GM12878 (cell line): ENCODE results near the gene ETV2. TPM values are rescaled to one million over a fixed set of nuclear protein-coding genes. Genes with fewer than 3 reads are reported as not detected.
A peak's percentile ranks its signal among the peaks of the same experiment; 100 is the strongest.

Experiments used
- ATF7 ChIP-seq: fragments of 450-650 bp; IDR thresholded peaks from 2 replicates; pipeline ENCODE4 v1.6.1; 2016; ENCODE audit warnings: low read depth, mild to moderate bottlenecking
- CBFB ChIP-seq: IDR thresholded peaks from 2 replicates; pipeline ENCODE4 v1.6.1; 2016; ENCODE audit warnings: antibody characterized with exemption, low read depth
- CREB1 ChIP-seq: IDR thresholded peaks from 2 replicates; pipeline ENCODE4 v1.6.1; 2012; ENCODE audit warnings: low read depth, mild to moderate bottlenecking, inconsistent platforms
- CTCF ChIP-seq, 3 experiments: IDR thresholded peaks in 2 of 3; conservative IDR thresholded peaks in 1 of 3; 2 replicates each; pipeline ENCODE4 v1.5.1; 2011; ENCODE audit warnings: low read depth in 3 of 3, low read length in 3 of 3, mild to moderate bottlenecking in 3 of 3, control low read depth in 2 of 3, moderate library complexity in 2 of 3, inconsistent platforms in 1 of 3, mixed read lengths in 1 of 3; ENCODE audit not compliant: control insufficient read depth in 2 of 3, insufficient read depth in 1 of 3; ENCODE audit errors: extremely low read depth in 1 of 3
- DPF2 ChIP-seq: fragments of 450-650 bp; IDR thresholded peaks from 2 replicates; pipeline ENCODE4 v1.6.1; 2017; ENCODE audit warnings: mild to moderate bottlenecking
- E2F4 ChIP-seq: IDR thresholded peaks from 2 replicates; pipeline ENCODE4 v1.6.1; 2012; ENCODE audit warnings: low read depth, low read length, improper control_type of control experiment
- GATAD2B ChIP-seq: fragments of 450-650 bp; conservative IDR thresholded peaks from 2 replicates; pipeline ENCODE4 v1.6.1; 2017; ENCODE audit warnings: low read depth, mild to moderate bottlenecking, moderate library complexity
- HDAC2 ChIP-seq: fragments of 200-600 bp; sonication (generic); IDR thresholded peaks from 2 replicates; pipeline ENCODE4 v1.6.1; 2017
- JUND ChIP-seq: IDR thresholded peaks from 2 replicates; pipeline ENCODE4 v1.6.1; 2012; ENCODE audit warnings: low read depth, mild to moderate bottlenecking, low read length, improper control_type of control experiment, moderate library complexity
- MEF2B ChIP-seq: fragments of 450-650 bp; IDR thresholded peaks from 2 replicates; pipeline ENCODE4 v1.6.1; 2018; ENCODE audit warnings: mild to moderate bottlenecking, moderate library complexity; ENCODE audit not compliant: partially characterized antibody, poor library complexity, severe bottlenecking
- NFXL1 ChIP-seq: fragments of 450-650 bp; IDR thresholded peaks from 2 replicates; pipeline ENCODE4 v1.6.1; 2017; ENCODE audit warnings: antibody characterized with exemption, mild to moderate bottlenecking, borderline replicate concordance
- NFYB ChIP-seq: IDR thresholded peaks from 2 replicates; pipeline ENCODE4 v1.6.1; 2011; ENCODE audit warnings: low read depth, mild to moderate bottlenecking, low read length, improper control_type of control experiment, moderate library complexity; ENCODE audit not compliant: insufficient read depth
- NR2C2 ChIP-seq: IDR thresholded peaks from 2 replicates; pipeline ENCODE4 v1.6.1; 2011; ENCODE audit warnings: borderline replicate concordance, low read depth; ENCODE audit not compliant: control insufficient read depth, insufficient read length
- NR2F1 ChIP-seq: fragments of 450-650 bp; conservative IDR thresholded peaks from 2 replicates; pipeline ENCODE4 v1.6.1; 2017; ENCODE audit warnings: mild to moderate bottlenecking
- RAD21 ChIP-seq: IDR thresholded peaks from 2 replicates; pipeline ENCODE4 v1.6.1; 2011; ENCODE audit warnings: mild to moderate bottlenecking, low read depth, low read length, moderate library complexity; ENCODE audit not compliant: insufficient read depth
- SUZ12 ChIP-seq: fragments of 200-600 bp; sonication (generic); IDR thresholded peaks from one replicate; pipeline ENCODE4 v1.6.1; 2018; ENCODE audit warnings: antibody characterized with exemption, mild to moderate bottlenecking; ENCODE audit not compliant: unreplicated experiment
- TBL1XR1 ChIP-seq: IDR thresholded peaks from 2 replicates; pipeline ENCODE4 v1.6.1; 2012; ENCODE audit warnings: low read depth, low read length, improper control_type of control experiment
- TCF7 ChIP-seq: IDR thresholded peaks from 2 replicates; pipeline ENCODE4 v1.6.1; 2014; ENCODE audit warnings: antibody characterized with exemption, borderline replicate concordance
- WRNIP1 ChIP-seq: IDR thresholded peaks from 2 replicates; pipeline ENCODE4 v1.6.1; 2011; ENCODE audit warnings: low read depth, low read length, improper control_type of control experiment, borderline replicate concordance
- YBX1 ChIP-seq: fragments of 450-650 bp; IDR thresholded peaks from 2 replicates; pipeline ENCODE4 v1.6.1; 2016; ENCODE audit warnings: antibody characterized with exemption
- YY1 ChIP-seq: IDR thresholded peaks from 2 replicates; pipeline ENCODE4 v1.6.1; 2011; ENCODE audit warnings: low read depth, mild to moderate bottlenecking, low read length
- ZNF207 ChIP-seq: fragments of 450-650 bp; IDR thresholded peaks from 2 replicates; pipeline ENCODE4 v1.6.1; 2014; ENCODE audit warnings: antibody characterized with exemption, mild to moderate bottlenecking, borderline replicate concordance
- polyA plus RNA-seq, 11 experiments: library from polyadenylated mRNA; depleted of rRNA in 4 of 11; unstranded in 6 of 11; stranded (reverse) in 5 of 11; fragments of >200 nt; fragmentation: Nextera tagmentation in 4 of 11; fragmentation: Illumina TruSeq in 1 of 11; extraction: Ambion mirVana in 4 of 11; extraction: Trizol in 1 of 11; gene quantifications; 1 replicate in 1 of 11; 2 replicates in 10 of 11; pipeline versions ENCODE4 v1.2.1 to v1.2.3, GENCODE V29; 2011 to 2016; ENCODE audit warnings: inconsistent platforms in 2 of 11, missing spikeins in 2 of 11, low read depth in 1 of 11
- total RNA-seq, 4 experiments: library from RNA; depleted of rRNA in 3 of 4; stranded (reverse); fragments of >200 nt in 3 of 4; fragmentation: Illumina TruSeq in 1 of 4; extraction: Trizol in 1 of 4; gene quantifications; 2 replicates each; pipeline versions ENCODE4 v1.2.1 to v1.2.3, GENCODE V29; 2013 to 2021
- TF ChIP-seq, protein P1 (sequence below): fragments of 450-650 bp; formaldehyde crosslinking; IDR thresholded peaks from 2 replicates; pipeline ENCODE4 v1.5.0; 2022; ENCODE audit warnings: mild to moderate bottlenecking, missing genetic modification characterization

Gene ETV2
- total and polyA plus RNA-seq, 10 of the 15 experiments (the other 5 are each of a cell fraction or from before 2014, with no cell fraction given) = 0.10 to 1.4 (median 0.54) TPM; not detected in 1

GRCh38 chr19:35693835-35694599 is 52.5 kb downstream of the ETV2 start (continued):
- TF ChIP-seq NR2C2 = no peak
- TF ChIP-seq CREB1 = peak; percentile 52; the same call in 1 of the 2 replicates
- peak; percentile 94; the same call in 1 of the 2 replicates for TF ChIP-seq WRNIP1
- TF ChIP-seq CBFB = no peak
- TF ChIP-seq E2F4 = no peak
- TF ChIP-seq JUND = no peak
- TF ChIP-seq RAD21 = peak; percentile 99
- peak; percentile 15 for TF ChIP-seq MEF2B
- TF ChIP-seq TBL1XR1 = peak; percentile 45; the same call in 1 of the 2 replicates
- TF ChIP-seq NFYB = no peak
- TF ChIP-seq SUZ12 = no peak
- peak; percentile 9; the same call in 1 of the 2 replicates for TF ChIP-seq ZNF207
- peak; percentile 99 for TF ChIP-seq CTCF (IDR thresholded peaks at IDR 0.05 in 2 of 3, conservative IDR thresholded peaks at IDR 0.05 in 1 of 3; ENCODE audit: control insufficient read depth in 2 of 3, extremely low read depth in 1 of 3, insufficient read depth in 1 of 3, low read depth in 3 of 3, low read length in 3 of 3)
- TF ChIP-seq GATAD2B = 0 out of 2 replicates have a peak, but pooled peaks have one; percentile 15
- TF ChIP-seq ATF7 = peak; percentile 34; the same call in 1 of the 2 replicates
- TF ChIP-seq DPF2 = no peak
- TF ChIP-seq HDAC2 = no peak
- TF ChIP-seq YY1 = peak; percentile 89
- TF ChIP-seq NR2F1 = peak; percentile 79
- TF ChIP-seq, protein P1, sequence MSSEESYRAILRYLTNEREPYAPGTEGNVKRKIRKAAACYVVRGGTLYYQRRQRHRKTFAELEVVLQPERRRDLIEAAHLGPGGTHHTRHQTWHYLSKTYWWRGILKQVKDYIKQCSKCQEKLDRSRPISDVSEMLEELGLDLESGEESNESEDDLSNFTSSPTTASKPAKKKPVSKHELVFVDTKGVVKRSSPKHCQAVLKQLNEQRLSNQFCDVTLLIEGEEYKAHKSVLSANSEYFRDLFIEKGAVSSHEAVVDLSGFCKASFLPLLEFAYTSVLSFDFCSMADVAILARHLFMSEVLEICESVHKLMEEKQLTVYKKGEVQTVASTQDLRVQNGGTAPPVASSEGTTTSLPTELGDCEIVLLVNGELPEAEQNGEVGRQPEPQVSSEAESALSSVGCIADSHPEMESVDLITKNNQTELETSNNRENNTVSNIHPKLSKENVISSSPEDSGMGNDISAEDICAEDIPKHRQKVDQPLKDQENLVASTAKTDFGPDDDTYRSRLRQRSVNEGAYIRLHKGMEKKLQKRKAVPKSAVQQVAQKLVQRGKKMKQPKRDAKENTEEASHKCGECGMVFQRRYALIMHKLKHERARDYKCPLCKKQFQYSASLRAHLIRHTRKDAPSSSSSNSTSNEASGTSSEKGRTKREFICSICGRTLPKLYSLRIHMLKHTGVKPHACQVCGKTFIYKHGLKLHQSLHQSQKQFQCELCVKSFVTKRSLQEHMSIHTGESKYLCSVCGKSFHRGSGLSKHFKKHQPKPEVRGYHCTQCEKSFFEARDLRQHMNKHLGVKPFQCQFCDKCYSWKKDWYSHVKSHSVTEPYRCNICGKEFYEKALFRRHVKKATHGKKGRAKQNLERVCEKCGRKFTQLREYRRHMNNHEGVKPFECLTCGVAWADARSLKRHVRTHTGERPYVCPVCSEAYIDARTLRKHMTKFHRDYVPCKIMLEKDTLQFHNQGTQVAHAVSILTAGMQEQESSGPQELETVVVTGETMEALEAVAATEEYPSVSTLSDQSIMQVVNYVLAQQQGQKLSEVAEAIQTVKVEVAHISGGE = no peak
- peak; percentile 100 for TF ChIP-seq NFXL1
- TF ChIP-seq TCF7 = no peak
- 0 out of 2 replicates have a peak, but pooled peaks have one; percentile 77 for TF ChIP-seq YBX1
